GM06990 (cell line): ENCODE data around the gene SCYL1.

Source experiments
- DNase-seq: peaks from one replicate; pipeline ENCODE4 v3.0.0-alpha.2; 2011; ENCODE audit not compliant: insufficient read length; ENCODE audit errors: extremely low read depth
- H3K27me3 ChIP-seq: replicated peaks from 2 replicates; pipeline ENCODE4 v1.6.0; 2011; ENCODE audit warnings: low read length; ENCODE audit not compliant: control insufficient read depth, insufficient read depth
- H3K36me3 ChIP-seq: 2 replicates; pipeline ENCODE4 v1.5.1; 2011; ENCODE audit warnings: low read length; ENCODE audit not compliant: control insufficient read depth, insufficient read depth
- H3K4me3 ChIP-seq: replicated peaks from 2 replicates; pipeline ENCODE4 v1.5.1; 2011; ENCODE audit warnings: low read depth, mild to moderate bottlenecking, control low read depth, low read length
- CTCF ChIP-seq: IDR thresholded peaks from 2 replicates; pipeline ENCODE4 v1.5.1; 2011; ENCODE audit warnings: low read length, control low read depth, mild to moderate bottlenecking, inconsistent platforms; ENCODE audit not compliant: insufficient read depth, poor library complexity, severe bottlenecking

SCYL1 gene

GRCh38 chr11:65492637-65493366 is 32.1 kb upstream of the SCYL1 start:
- H3K4me3 ChIP-seq, result peak overlapping the region; percentile 41
- peak; percentile 72 for DNase-seq
- H3K27me3 ChIP-seq, result no peaks in the 10 kb centered on the region
- no peak for TF ChIP-seq CTCF
- no peaks in the 10 kb centered on the region for H3K36me3 ChIP-seq

DNA sequence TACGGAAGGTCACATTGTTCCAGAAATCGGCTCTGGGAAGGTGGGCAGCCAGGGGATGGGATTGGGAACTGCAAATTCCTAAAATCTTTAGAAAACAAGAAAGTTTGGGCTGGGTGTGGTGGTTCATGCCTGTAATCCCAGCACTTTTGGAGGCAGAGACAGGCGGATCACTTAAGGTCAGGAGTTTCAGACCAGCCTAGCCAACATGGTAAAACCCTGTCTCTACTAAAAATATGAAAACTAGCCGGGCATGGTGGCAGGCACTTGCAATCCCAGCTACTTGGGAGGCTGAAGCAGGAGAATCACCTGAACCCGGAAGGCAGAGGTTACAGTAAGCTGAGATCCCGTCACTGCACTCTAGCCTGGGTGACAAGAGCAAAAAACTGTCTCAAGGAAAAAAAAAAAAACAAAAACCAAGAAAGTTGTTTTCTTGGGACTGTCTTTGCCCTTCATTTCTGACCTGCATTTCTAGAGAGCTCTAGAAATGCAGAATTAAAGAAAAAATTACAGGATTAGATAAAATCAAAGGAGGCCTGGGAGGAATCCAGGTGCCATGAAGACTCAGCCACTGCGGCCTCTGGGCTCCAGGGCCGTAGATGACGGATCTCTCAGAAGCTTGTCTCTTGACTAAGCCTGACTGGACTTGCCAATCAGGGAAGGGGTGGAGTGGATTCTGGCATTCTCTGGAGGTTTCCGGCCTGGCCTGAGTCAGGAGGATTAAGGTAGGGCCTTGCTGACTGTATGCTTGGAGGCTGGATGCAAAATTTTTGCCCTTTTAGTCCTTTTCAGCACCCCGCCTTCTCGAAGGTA is 31.3 kb upstream of the SCYL1 start:
- no peak for TF ChIP-seq CTCF
- H3K4me3 ChIP-seq, result peak overlapping the region; percentile 41

DNA sequence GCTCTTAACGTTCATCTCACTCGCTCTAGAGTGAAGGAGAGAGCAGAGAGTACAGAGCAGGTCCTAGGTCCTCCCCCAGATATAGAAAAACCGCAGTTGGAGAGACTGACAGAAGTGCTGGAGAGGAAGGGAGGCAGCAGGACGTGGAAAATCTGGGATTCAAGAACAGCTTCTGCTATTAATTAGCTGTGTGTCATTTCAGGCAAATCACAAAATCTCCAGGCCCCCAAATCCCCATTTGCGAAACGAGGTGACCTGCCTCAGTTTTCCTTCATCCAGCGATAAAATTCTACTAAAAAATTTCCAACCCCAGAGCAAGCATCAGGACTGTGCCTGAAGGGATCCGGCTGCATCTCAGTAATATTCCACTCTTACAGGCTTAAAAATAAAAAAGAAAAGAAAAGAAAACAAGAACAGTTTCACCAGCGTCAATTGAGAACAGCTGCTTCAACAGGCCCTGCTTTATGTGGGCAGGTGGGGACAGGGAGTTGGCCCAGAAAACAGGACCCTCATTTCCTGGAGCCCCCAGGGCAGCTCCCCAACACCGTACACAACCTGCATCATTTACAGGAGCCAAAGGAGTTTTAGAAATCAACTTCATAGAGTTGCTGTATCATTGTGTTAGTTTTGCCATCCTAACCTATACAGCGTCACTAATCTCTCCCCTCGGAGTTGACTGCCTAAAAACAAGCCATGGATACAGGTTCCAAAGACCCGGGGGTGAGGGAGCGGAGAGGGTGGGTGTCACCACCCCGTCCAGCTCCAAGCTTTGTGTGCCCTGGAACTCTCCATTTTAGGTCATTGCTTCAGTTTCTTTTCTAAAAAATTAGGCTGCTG is 28.4 kb upstream of the SCYL1 start:
- no peaks in the 10 kb centered on the region for H3K27me3 ChIP-seq
- DNase-seq, result no peak
- no peak for TF ChIP-seq CTCF
- H3K36me3 ChIP-seq, result peaks cover 3% of the 10 kb centered on the region
- peak overlapping the region; percentile 46 for H3K4me3 ChIP-seq

More for the DNA sequence above, 31.3 kb upstream of the SCYL1 start:
- no peak for DNase-seq
- Histone ChIP-seq H3K27me3 (no peaks in the 10 kb centered on the region), H3K36me3 (no peaks in the 10 kb centered on the region)

GRCh38 chr11:65497141-65498041 is 27.5 kb upstream of the SCYL1 start:
- peak; percentile 100 for DNase-seq
- H3K36me3 ChIP-seq, result peaks cover 5% of the 10 kb centered on the region
- H3K27me3 ChIP-seq, result no peaks in the 10 kb centered on the region
- peak overlapping the region; percentile 80 for H3K4me3 ChIP-seq
- peak; percentile 8 for TF ChIP-seq CTCF
